Ishikawa (cell line): ENCODE measurements around the gene TTL.

ENCODE experiments used
- CEBPB ChIP-seq: IDR thresholded peaks from 2 replicates; pipeline ENCODE4 v1.6.1; 2012
- CREB1 ChIP-seq: IDR thresholded peaks from 2 replicates; pipeline ENCODE4 v1.6.1; 2012; ENCODE audit warnings: low read depth
- EGR1 ChIP-seq: IDR thresholded peaks from 2 replicates; pipeline ENCODE4 v1.6.1; 2012
- EP300 ChIP-seq: IDR thresholded peaks from 2 replicates; pipeline ENCODE4 v1.6.1; 2012; ENCODE audit warnings: borderline replicate concordance
- FOXM1 ChIP-seq: IDR thresholded peaks from 2 replicates; pipeline ENCODE4 v1.6.1; 2012; ENCODE audit warnings: low read depth, borderline replicate concordance
- NFIC ChIP-seq: IDR thresholded peaks from 2 replicates; pipeline ENCODE4 v1.6.1; 2012
- RAD21 ChIP-seq: IDR thresholded peaks from 2 replicates; pipeline ENCODE4 v1.6.1; 2012; ENCODE audit warnings: low read depth
- REST ChIP-seq: IDR thresholded peaks from 2 replicates; pipeline ENCODE4 v1.6.1; 2012; ENCODE audit warnings: low read depth, mild to moderate bottlenecking
- TAF1 ChIP-seq: IDR thresholded peaks from 2 replicates; pipeline ENCODE4 v1.6.1; 2012; ENCODE audit warnings: low read depth, mild to moderate bottlenecking
- TCF12 ChIP-seq: IDR thresholded peaks from 2 replicates; pipeline ENCODE4 v1.6.1; 2012; ENCODE audit warnings: low read depth
- TEAD4 ChIP-seq: IDR thresholded peaks from 2 replicates; pipeline ENCODE4 v1.6.1; 2012
- YY1 ChIP-seq: IDR thresholded peaks from 2 replicates; pipeline ENCODE4 v1.6.1; 2012; ENCODE audit warnings: low read depth
- ZBTB7A ChIP-seq: IDR thresholded peaks from 2 replicates; pipeline ENCODE4 v1.6.1; 2012; ENCODE audit warnings: low read depth
- TF ChIP-seq, protein P1 (sequence below): IDR thresholded peaks from 2 replicates; pipeline ENCODE4 v1.6.1; 2012
- TF ChIP-seq, protein P2 (sequence below): IDR thresholded peaks from 2 replicates; pipeline ENCODE4 v1.6.1; 2012

The TTL gene

GRCh38 chr2:112481050-112481527, 867 bp upstream of the TTL start:
- no peak for TF ChIP-seq EP300
- TF ChIP-seq TEAD4, result no peak
- TF ChIP-seq, protein P1, sequence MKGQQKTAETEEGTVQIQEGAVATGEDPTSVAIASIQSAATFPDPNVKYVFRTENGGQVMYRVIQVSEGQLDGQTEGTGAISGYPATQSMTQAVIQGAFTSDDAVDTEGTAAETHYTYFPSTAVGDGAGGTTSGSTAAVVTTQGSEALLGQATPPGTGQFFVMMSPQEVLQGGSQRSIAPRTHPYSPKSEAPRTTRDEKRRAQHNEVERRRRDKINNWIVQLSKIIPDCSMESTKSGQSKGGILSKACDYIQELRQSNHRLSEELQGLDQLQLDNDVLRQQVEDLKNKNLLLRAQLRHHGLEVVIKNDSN, result 0 out of 2 replicates have a peak, but pooled peaks have one; percentile 6
- peak; percentile 73 for TF ChIP-seq RAD21
- TF ChIP-seq, protein P2, sequence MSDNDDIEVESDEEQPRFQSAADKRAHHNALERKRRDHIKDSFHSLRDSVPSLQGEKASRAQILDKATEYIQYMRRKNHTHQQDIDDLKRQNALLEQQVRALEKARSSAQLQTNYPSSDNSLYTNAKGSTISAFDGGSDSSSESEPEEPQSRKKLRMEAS, result peak; percentile 58
- TF ChIP-seq NFIC, result no peak

GRCh38 chr2:112482309-112483041, 519 bp downstream of the TTL start:
- no peak for TF ChIP-seq TCF12
- TF ChIP-seq, protein P2, result no peak
- no peak for TF ChIP-seq EP300
- no peak; the same call in 1 of the 2 replicates for TF ChIP-seq TAF1
- TF ChIP-seq RAD21, result no peak
- no peak for TF ChIP-seq FOXM1
- no peak for TF ChIP-seq CEBPB
- TF ChIP-seq REST, result no peak
- 0 out of 2 replicates have a peak, but pooled peaks have one; percentile 44 for TF ChIP-seq ZBTB7A
- 0 out of 2 replicates have a peak, but pooled peaks have one; percentile 24 for TF ChIP-seq EGR1
- no peak for TF ChIP-seq YY1
- no peak for TF ChIP-seq CREB1
- no peak for TF ChIP-seq TEAD4
- TF ChIP-seq, protein P1, result no peak
- no peak for TF ChIP-seq NFIC

DNA sequence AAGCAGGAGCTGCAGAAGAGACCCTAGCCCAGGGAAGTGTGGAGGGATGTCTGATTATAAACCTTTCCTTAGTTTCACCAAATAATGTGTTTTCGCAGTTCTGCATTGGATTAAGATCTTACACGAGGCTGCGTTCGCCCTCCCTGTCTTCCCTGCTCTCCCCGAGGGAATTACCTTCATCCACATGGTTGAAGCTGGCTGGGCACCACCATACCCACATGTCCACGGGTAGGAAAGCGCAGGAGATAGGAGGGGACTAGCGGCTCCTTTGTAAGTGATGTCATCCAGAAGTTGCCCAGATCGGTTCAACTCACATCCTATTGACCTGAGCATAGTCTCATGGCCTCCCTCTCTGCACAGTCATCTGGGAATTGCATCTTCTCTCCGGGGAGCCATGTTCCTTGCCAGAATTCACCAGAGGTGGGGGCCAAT, 1.1 kb downstream of the TTL start:
- TF ChIP-seq REST (no peak), FOXM1 (no peak), NFIC (no peak), YY1 (no peak)
- TF ChIP-seq, protein P2, result peak; percentile 44; the same call in 1 of the 2 replicates

DNA sequence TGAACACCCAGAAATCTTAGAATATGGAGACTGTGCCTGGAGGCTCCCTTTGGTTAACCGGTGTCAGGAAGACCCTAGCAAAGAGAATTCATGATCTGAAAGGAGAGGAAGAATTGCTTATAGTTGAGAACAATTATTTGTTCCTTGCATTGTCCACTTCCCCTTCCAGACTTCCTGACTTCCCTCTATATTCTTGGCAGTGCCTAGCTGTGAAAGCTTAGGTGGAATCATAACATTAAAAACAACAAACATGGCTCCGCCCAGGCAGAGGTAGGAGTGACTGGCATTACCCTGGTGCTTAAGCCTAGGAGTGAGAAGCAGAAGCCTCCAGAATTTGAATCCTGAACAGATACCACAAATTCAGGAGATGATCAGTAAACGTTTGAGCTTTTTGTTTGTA, 1.9 kb downstream of the TTL start:
- no peak for TF ChIP-seq ZBTB7A
- TF ChIP-seq, protein P1, result no peak
- TF ChIP-seq TCF12, result no peak
- no peak for TF ChIP-seq EGR1
- TF ChIP-seq, protein P2, result no peak
- no peak for TF ChIP-seq EP300
- TF ChIP-seq CEBPB, result no peak
- no peak for TF ChIP-seq RAD21
- TF ChIP-seq NFIC, result no peak
- no peak for TF ChIP-seq YY1
- no peak for TF ChIP-seq REST
- no peak for TF ChIP-seq CREB1
- no peak for TF ChIP-seq TEAD4
